Measurements from ENCODE around the gene DBP.
"Not testable (repeated sequence)": the region's sequence is repeated elsewhere in the genome, so short reads cannot be mapped to it uniquely, and the experiment has no call there.

Gene DBP, protein sequence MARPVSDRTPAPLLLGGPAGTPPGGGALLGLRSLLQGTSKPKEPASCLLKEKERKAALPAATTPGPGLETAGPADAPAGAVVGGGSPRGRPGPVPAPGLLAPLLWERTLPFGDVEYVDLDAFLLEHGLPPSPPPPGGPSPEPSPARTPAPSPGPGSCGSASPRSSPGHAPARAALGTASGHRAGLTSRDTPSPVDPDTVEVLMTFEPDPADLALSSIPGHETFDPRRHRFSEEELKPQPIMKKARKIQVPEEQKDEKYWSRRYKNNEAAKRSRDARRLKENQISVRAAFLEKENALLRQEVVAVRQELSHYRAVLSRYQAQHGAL

GRCh38 chr19:48636859-48637448, at the start of gene DBP:
DBP (minus strand) TSS chr19:48637379; CDS start chr19:48636994, 385 bp downstream.
- peak in 1 of 2 experiments; percentile 63 for DNase-seq (ENCODE audit: low read depth in 1 of 2, low spot score in 1 of 2)
- TF ChIP-seq JUND (IDR thresholded peaks at IDR 0.05; ENCODE audit: low read depth): no peak
- in situ Hi-C loops (cut with HindIII; ENCODE audit: low pct_unique_long_range_greater_than_20kb, low sequenced_read_pairs): no loop called here

DNA sequence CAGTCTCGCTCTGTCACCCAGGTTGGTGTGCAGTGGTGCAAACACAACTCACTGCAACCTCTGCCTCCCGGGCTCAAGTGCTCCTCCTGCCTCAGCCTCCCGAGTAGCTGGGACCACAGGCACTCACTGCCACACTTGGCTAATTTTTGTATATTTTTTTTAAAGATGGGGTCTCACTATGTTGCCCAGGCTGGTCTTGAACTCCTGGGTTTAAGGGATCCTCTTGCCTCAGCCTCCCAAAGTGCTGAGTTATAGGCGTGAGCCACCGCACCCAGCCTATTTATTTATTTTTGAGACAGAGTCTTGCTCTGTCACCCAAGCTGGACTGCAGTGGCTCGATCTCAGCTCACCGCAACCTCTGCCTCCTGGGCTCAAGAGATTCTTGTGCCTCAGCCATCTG, 49.5 kb upstream of the DBP start:
- DNase-seq (ENCODE audit: low read depth in 1 of 2, low spot score in 1 of 2); in situ Hi-C loops (cut with HindIII; ENCODE audit: low pct_unique_long_range_greater_than_20kb, low sequenced_read_pairs): not testable (repeated sequence)

GRCh38 chr19:48686088-48686487, 48.9 kb upstream of the DBP start:
- in situ Hi-C loops (cut with HindIII; ENCODE audit: low pct_unique_long_range_greater_than_20kb, low sequenced_read_pairs): no loop called here
- no peak for TF ChIP-seq JUND (IDR thresholded peaks at IDR 0.05; ENCODE audit: low read depth)
- DNase-seq (ENCODE audit: low read depth in 1 of 2, low spot score in 1 of 2): no peak

- in situ Hi-C loops (cut with HindIII; ENCODE audit: low pct_unique_long_range_greater_than_20kb, low sequenced_read_pairs): no loop called here
- TF ChIP-seq JUND (IDR thresholded peaks at IDR 0.05; ENCODE audit: low read depth): no peak
- no peak for DNase-seq (ENCODE audit: low read depth in 1 of 2, low spot score in 1 of 2)
Measured at GRCh38 chr19:48685583-48685982, 48.4 kb upstream of the DBP start.

DNA sequence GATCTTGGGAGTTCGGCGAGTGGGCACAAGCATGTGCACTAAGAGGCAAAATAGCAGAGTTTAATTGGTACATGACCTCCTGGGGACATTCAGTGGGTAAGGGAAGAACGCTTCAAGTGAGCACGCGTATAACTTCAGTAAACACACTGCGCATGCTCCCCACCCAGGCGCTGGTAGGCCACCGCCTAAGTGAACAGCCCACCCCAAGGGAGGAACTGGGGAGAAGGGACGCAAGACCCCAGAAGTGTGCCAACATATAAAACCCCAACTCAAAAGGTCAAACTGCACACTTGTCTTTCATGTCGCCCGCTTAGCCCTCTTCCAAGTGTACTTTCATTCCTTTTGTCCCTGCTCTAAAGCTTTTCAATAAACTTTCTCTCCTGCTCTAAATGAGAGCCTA, 46.2 kb upstream of the DBP start:
- DNase-seq (ENCODE audit: low read depth in 1 of 2, low spot score in 1 of 2): no peak
- no peak for TF ChIP-seq JUND (IDR thresholded peaks at IDR 0.05; ENCODE audit: low read depth)
- in situ Hi-C loops (cut with HindIII; ENCODE audit: low pct_unique_long_range_greater_than_20kb, low sequenced_read_pairs): no loop called here

DNA sequence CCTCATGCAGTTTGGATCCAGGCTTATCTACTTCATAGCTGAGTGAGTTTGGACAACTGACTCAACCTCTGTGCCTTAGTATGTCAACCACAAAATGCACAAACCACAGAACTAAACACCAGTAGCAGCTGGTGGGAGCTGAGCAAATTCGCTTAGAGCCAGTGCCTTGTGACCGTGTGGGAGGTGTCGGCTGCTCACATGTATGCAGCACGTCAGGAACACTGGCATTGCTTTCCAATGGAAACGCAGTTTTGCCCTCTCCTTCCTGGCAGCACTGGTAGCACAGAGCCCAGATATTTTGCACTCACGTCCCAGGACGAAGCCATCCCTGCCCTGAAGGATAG, 43.9 kb upstream of the DBP start:
- no peak for TF ChIP-seq JUND (IDR thresholded peaks at IDR 0.05; ENCODE audit: low read depth)
- no peak for DNase-seq (ENCODE audit: low read depth in 1 of 2, low spot score in 1 of 2)
- in situ Hi-C loops (cut with HindIII; ENCODE audit: low pct_unique_long_range_greater_than_20kb, low sequenced_read_pairs): no loop called here

DNA sequence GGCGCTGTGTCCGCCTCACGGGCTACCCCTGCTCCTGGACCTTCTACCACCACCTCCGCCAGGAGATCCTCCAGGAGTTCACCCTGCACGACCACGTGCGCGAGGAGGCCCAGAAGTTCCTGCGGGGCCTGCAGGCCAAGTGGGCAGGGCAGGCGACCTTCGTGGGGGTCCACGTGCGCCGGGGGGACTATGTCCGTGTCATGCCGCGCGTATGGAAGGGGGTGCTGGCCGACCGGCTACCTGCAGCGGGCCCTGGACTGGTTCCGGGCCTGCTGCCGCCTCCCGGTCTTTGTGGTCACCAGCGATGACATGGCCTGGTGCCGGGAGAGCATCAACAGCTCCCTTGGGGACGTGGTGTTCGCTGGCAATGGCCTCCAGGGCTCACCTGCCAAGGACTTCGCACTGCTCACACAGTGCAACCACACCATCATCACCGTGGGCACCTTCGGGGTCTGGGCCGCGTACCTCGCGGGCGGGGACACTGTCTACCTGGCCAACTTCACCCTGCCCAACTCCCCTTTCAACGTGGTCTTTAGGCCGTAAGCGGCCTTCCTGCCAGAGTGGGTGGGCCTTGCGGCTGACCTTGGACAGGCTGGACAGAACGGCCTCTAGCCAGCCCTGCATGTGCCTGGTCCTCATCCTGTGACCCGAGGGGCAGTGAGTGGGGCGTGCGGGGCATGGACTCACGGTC, 43.4 kb upstream of the DBP start:
- in situ Hi-C loops (cut with HindIII; ENCODE audit: low pct_unique_long_range_greater_than_20kb, low sequenced_read_pairs): no loop called here
- no peak for DNase-seq (ENCODE audit: low read depth in 1 of 2, low spot score in 1 of 2)
- no peak for TF ChIP-seq JUND (IDR thresholded peaks at IDR 0.05; ENCODE audit: low read depth)

DNA sequence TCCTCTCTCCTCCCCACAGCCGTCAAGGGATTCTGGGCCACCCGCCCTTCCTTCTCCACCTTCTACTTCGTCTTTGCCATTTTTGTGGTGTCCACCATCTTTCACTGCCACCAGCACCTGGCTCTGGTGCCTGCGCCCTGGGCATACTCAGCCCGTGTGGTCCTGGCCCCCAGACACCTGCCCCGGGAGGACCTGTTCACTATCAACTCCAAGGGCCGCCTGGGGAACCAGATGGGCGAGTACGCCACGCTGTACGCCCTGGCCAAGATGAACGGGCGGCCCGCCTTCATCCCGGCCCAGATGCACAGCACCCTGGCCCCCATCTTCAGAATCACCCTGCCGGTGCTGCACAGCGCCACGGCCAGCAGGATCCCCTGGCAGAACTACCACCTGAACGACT, 42.8 kb upstream of the DBP start:
- DNase-seq (ENCODE audit: low read depth in 1 of 2, low spot score in 1 of 2); in situ Hi-C loops (cut with HindIII; ENCODE audit: low pct_unique_long_range_greater_than_20kb, low sequenced_read_pairs): not testable (repeated sequence)

DNA sequence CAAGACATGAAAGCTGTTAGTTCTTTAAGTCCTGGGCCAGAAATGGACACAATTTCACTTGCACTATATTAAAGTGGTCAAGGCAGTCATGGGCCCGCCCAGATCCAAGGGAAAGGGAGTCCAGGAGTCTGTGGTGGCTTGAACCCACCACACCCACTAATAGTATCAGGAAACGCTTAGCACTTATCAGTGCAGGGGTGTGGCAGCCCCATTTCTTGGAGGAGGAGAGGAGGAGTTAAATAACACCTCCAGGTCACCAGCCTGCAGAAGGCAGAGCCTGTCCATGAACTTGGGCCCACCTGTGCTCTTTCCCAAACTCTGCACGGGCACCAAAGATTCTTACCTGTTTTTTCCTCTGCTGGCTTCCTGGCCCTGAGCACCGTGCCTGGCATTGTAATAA, 41.0 kb upstream of the DBP start:
- no peak for TF ChIP-seq JUND (IDR thresholded peaks at IDR 0.05; ENCODE audit: low read depth)
- in situ Hi-C loops (cut with HindIII; ENCODE audit: low pct_unique_long_range_greater_than_20kb, low sequenced_read_pairs): no loop called here
- no peak for DNase-seq (ENCODE audit: low read depth in 1 of 2, low spot score in 1 of 2)

- no peak for DNase-seq (ENCODE audit: low read depth in 1 of 2, low spot score in 1 of 2)
- TF ChIP-seq JUND (IDR thresholded peaks at IDR 0.05; ENCODE audit: low read depth): no peak
- in situ Hi-C loops (cut with HindIII; ENCODE audit: low pct_unique_long_range_greater_than_20kb, low sequenced_read_pairs): no loop called here
Measured at GRCh38 chr19:48676887-48677286, 39.7 kb upstream of the DBP start.

- in situ Hi-C loops (cut with HindIII; ENCODE audit: low pct_unique_long_range_greater_than_20kb, low sequenced_read_pairs): no loop called here
- TF ChIP-seq JUND (IDR thresholded peaks at IDR 0.05; ENCODE audit: low read depth): no peak
- DNase-seq (ENCODE audit: low read depth in 1 of 2, low spot score in 1 of 2): no peak
Measured at GRCh38 chr19:48676487-48676886, 39.3 kb upstream of the DBP start.

DNA sequence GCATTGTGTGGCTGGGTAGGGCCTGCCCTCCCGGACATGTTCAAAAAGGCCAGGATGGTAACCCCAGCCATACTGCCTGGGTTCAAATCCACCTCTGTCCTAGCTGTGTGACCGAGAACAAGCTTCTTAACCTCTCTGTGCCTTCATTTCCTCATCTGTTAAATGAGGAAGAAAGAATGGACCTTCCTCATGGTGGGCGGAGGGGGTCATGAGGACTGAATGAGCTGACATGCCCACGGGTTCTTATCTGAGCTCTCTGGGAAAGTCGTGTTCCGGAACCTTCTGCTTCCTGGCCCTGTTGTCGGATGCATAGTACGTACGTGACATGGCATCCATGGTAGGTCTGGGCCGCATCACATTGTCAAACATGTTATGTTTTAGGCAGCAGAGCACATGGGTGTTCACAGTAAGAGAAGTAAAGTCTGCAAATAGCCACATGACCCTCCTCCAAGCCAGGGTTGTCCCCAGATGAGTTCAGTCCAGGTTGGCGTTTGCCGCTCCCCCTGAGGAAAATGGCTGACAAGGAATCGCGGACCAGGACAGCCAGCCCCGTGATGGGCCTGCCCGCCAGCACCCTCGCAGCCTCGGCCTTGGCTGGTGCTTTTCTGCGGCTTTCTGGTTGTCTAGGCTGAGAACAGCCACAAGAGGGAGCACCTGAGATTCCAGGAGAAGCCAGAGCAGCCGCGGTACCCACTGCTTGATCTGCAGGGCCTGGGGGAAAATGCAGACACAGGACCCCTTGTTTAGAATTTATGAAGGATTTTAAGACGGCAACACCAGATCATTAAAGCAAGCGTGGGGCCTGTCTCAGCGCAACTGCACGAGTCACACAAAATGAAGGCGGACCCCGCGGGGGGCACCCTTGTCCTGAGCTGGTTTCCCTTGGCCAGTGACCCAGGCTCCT, 38.0 kb upstream of the DBP start:
- no peak for TF ChIP-seq JUND (IDR thresholded peaks at IDR 0.05; ENCODE audit: low read depth)
- DNase-seq (ENCODE audit: low read depth in 1 of 2, low spot score in 1 of 2): peak; percentile 82 to 87
- in situ Hi-C loops (cut with HindIII; ENCODE audit: low pct_unique_long_range_greater_than_20kb, low sequenced_read_pairs): no loop called here
